H1 (cell line): Measurements from ENCODE around the gene GNRHR. TPM values are rescaled to one million over a fixed set of nuclear protein-coding genes. Genes with fewer than 3 reads are reported as not detected.

ENCODE experiments used
- CTCF ChIA-PET: fragments of 300-600 bp; sonication (Branson Sonifier 250); formaldehyde crosslinking; loops from one replicate; lab custom pipeline; 2021; ENCODE audit not compliant: partially characterized antibody; lab: Charles Lee
- POLR2A ChIA-PET: fragments of 300-600 bp; sonication (Branson Sonifier 250); formaldehyde crosslinking; loops from one replicate; lab custom pipeline; 2021; ENCODE audit warnings: inconsistent platforms; ENCODE audit not compliant: partially characterized antibody; lab: Charles Lee
- DNase-seq, 2 experiments: peaks; one replicate each; pipeline versions ENCODE4 v3.0.0 to v3.0.0-alpha.2; 2010 to 2022; ENCODE audit warnings: low spot score in 2 of 2, low read depth in 1 of 2, mixed read lengths in 1 of 2
- FAIRE-seq: peaks from 2 replicates; lab custom pipeline; 2011; peaks lifted over from hg19 to GRCh38; lab: Jason Lieb, UNC
- H2AFZ ChIP-seq: 2 replicates; pipeline ENCODE4 v1.8.1; 2012; ENCODE audit warnings: low read length, inconsistent platforms
- H2AK5ac ChIP-seq: 2 replicates; pipeline ENCODE4 v1.6.1; 2013; ENCODE audit warnings: low read depth, low read length
- H2BK120ac ChIP-seq: replicated peaks from 2 replicates; pipeline ENCODE3; 2013; ENCODE audit warnings: low read depth, low read length, inconsistent platforms
- H2BK12ac ChIP-seq: 2 replicates; pipeline ENCODE4 v1.6.1; 2013; ENCODE audit warnings: low read depth, low read length
- H2BK15ac ChIP-seq: 2 replicates; pipeline ENCODE4 v1.6.1; 2013; ENCODE audit warnings: low read length
- H2BK20ac ChIP-seq: 2 replicates; pipeline ENCODE4 v1.6.1; 2013; ENCODE audit warnings: low read length
- H2BK5ac ChIP-seq: 2 replicates; pipeline ENCODE4 v1.6.1; 2013; ENCODE audit warnings: low read depth, low read length
- H3K14ac ChIP-seq: 2 replicates; pipeline ENCODE4 v1.6.1; 2013; ENCODE audit warnings: inconsistent platforms; ENCODE audit not compliant: insufficient read length
- H3K18ac ChIP-seq: 2 replicates; pipeline ENCODE4 v1.6.1; 2013; ENCODE audit warnings: low read length; ENCODE audit errors: extremely low read depth
- H3K23ac ChIP-seq: 2 replicates; pipeline ENCODE4 v1.6.1; 2013; ENCODE audit warnings: inconsistent platforms; ENCODE audit not compliant: insufficient read length
- H3K23me2 ChIP-seq: 2 replicates; pipeline ENCODE4 v1.6.1; 2013; ENCODE audit warnings: low read depth, low read length
- H3K27ac ChIP-seq: 2 replicates; pipeline ENCODE4 v1.6.1; 2011; ENCODE audit warnings: low read depth, low read length, inconsistent platforms
- H3K27me3 ChIP-seq, 4 experiments: replicated peaks in 1 of 4; 1 replicate in 1 of 4; 2 replicates in 3 of 4; pipeline versions ENCODE4 v1.6.1 to v1.8.1; 2011 to 2013; ENCODE audit warnings: low read length in 3 of 4, mild to moderate bottlenecking in 3 of 4, inconsistent platforms in 2 of 4, mixed read lengths in 2 of 4, moderate library complexity in 1 of 4; ENCODE audit not compliant: control insufficient read depth in 3 of 4, insufficient read depth in 3 of 4; ENCODE audit errors: extremely low read depth in 1 of 4
- H3K36me3 ChIP-seq, 4 experiments: 2 replicates each; pipeline versions ENCODE4 v1.6.1 to v1.8.1; 2011 to 2013; ENCODE audit warnings: mild to moderate bottlenecking in 4 of 4, low read length in 3 of 4, moderate library complexity in 2 of 4, control low read depth in 1 of 4, inconsistent platforms in 1 of 4; ENCODE audit not compliant: insufficient read depth in 4 of 4, control insufficient read depth in 2 of 4
- H3K4ac ChIP-seq: replicated peaks from 2 replicates; pipeline ENCODE3; 2013; ENCODE audit warnings: low read length, low read depth, mixed read lengths, inconsistent platforms; ENCODE audit not compliant: insufficient read length
- H3K4me1 ChIP-seq, 4 experiments: replicated peaks in 1 of 4; 1 replicate in 1 of 4; 2 replicates in 3 of 4; pipeline versions ENCODE4 v1.6.1 to v1.8.1; 2011 to 2013; ENCODE audit warnings: low read length in 3 of 4, inconsistent platforms in 2 of 4, mixed read lengths in 1 of 4; ENCODE audit not compliant: insufficient read depth in 4 of 4, control insufficient read depth in 3 of 4
- H3K4me2 ChIP-seq, 2 experiments: 2 replicates each; pipeline versions ENCODE4 v1.6.1 to v1.8.1; 2011 to 2013; ENCODE audit warnings: low read depth in 2 of 2, low read length in 2 of 2, control low read depth in 1 of 2, inconsistent platforms in 1 of 2, mild to moderate bottlenecking in 1 of 2; ENCODE audit not compliant: insufficient read depth in 1 of 2
- H3K4me3 ChIP-seq, 4 experiments: fragments of 200-600, 300-600 bp in 1 of 4; sonication (generic), shearing (Covaris generic), sonication (Bioruptor Twin) in 1 of 4; 2 replicates each; pipeline versions ENCODE4 v1.5.1 to v1.8.1; 2011 to 2016; ENCODE audit warnings: low read length in 4 of 4, low read depth in 3 of 4, control low read depth in 2 of 4, inconsistent platforms in 2 of 4, mild to moderate bottlenecking in 2 of 4, mixed read lengths in 1 of 4, moderate library complexity in 1 of 4; ENCODE audit not compliant: insufficient read depth in 2 of 4; ENCODE audit errors: extremely low read depth in 1 of 4
- H3K56ac ChIP-seq: replicated peaks from 2 replicates; pipeline ENCODE3; 2013; ENCODE audit warnings: low read depth, mild to moderate bottlenecking, mixed read lengths, low read length, inconsistent platforms; ENCODE audit not compliant: insufficient read length
- H3K79me1 ChIP-seq: 2 replicates; pipeline ENCODE4 v1.6.1; 2013; ENCODE audit warnings: low read depth, low read length, control low read depth
- H3K79me2 ChIP-seq, 2 experiments: 2 replicates each; pipeline versions ENCODE4 v1.6.1 to v1.8.1; 2012 to 2013; ENCODE audit warnings: low read length in 2 of 2, mild to moderate bottlenecking in 2 of 2, inconsistent platforms in 1 of 2; ENCODE audit not compliant: insufficient read depth in 2 of 2, control insufficient read depth in 1 of 2
- H3K9ac ChIP-seq, 4 experiments: replicated peaks in 1 of 4; 1 replicate in 1 of 4; 2 replicates in 3 of 4; pipeline versions ENCODE4 v1.6.1 to v1.8.1; 2011 to 2013; ENCODE audit warnings: low read depth in 3 of 4, low read length in 3 of 4, control low read depth in 2 of 4, mild to moderate bottlenecking in 2 of 4, moderate library complexity in 2 of 4, inconsistent platforms in 1 of 4; ENCODE audit errors: extremely low read depth in 1 of 4
- H3K9me3 ChIP-seq, 2 experiments: 2 replicates each; pipeline versions ENCODE4 v1.6.1 to v1.8.1; 2012 to 2013; ENCODE audit warnings: mild to moderate bottlenecking in 2 of 2, moderate library complexity in 2 of 2, control low read depth in 1 of 2, inconsistent platforms in 1 of 2, low read depth in 1 of 2, low read length in 1 of 2, mixed read lengths in 1 of 2; ENCODE audit not compliant: insufficient read depth in 2 of 2
- H4K20me1 ChIP-seq, 2 experiments: replicated peaks in 1 of 2; 2 replicates each; pipeline versions ENCODE3 to v1.8.1; 2011 to 2013; ENCODE audit warnings: inconsistent platforms in 2 of 2, low read length in 2 of 2, mild to moderate bottlenecking in 1 of 2; ENCODE audit not compliant: insufficient read depth in 2 of 2, control insufficient read depth in 1 of 2
- H4K5ac ChIP-seq: 2 replicates; pipeline ENCODE4 v1.6.1; 2013; ENCODE audit warnings: low read length, low read depth, mixed read lengths, inconsistent platforms; ENCODE audit not compliant: insufficient read length
- H4K8ac ChIP-seq: 2 replicates; pipeline ENCODE4 v1.8.0; 2013; ENCODE audit warnings: mild to moderate bottlenecking, moderate library complexity, low read length, inconsistent platforms; ENCODE audit not compliant: insufficient read depth; ENCODE audit errors: extremely low read depth
- H4K91ac ChIP-seq: replicated peaks from 2 replicates; pipeline ENCODE3; 2013; ENCODE audit warnings: low read length, mixed read lengths, inconsistent platforms; ENCODE audit not compliant: insufficient read length
- CREB1 ChIP-seq: IDR thresholded peaks from 2 replicates; pipeline ENCODE4 v1.6.1; 2012; ENCODE audit warnings: inconsistent platforms
- GTF2F1 ChIP-seq: IDR thresholded peaks from 2 replicates; pipeline ENCODE4 v1.6.1; 2012; ENCODE audit warnings: low read depth, low read length, improper control_type of control experiment, borderline replicate concordance
- HDAC2 ChIP-seq, 2 experiments: fragments of 300-600 bp in 1 of 2; sonication (generic) in 1 of 2; IDR thresholded peaks; 2 replicates each; pipeline ENCODE4 v1.6.1; 2011 to 2012; ENCODE audit warnings: low read depth in 2 of 2, low read length in 2 of 2, mild to moderate bottlenecking in 2 of 2, moderate library complexity in 2 of 2, borderline replicate concordance in 1 of 2, inconsistent platforms in 1 of 2
- PHF8 ChIP-seq: fragments of 200-600 bp; sonication (generic); conservative IDR thresholded peaks from 2 replicates; pipeline ENCODE4 v1.7.1; 2012; ENCODE audit warnings: low read depth, mild to moderate bottlenecking, inconsistent platforms, low read length, moderate library complexity
- POLR2A ChIP-seq, 2 experiments: IDR thresholded peaks; 1 replicate in 1 of 2; 2 replicates in 1 of 2; pipeline ENCODE4 v1.6.1; 2011; ENCODE audit warnings: low read depth in 2 of 2, low read length in 2 of 2, mild to moderate bottlenecking in 2 of 2; ENCODE audit errors: control extremely low read depth in 1 of 2
- RAD21 ChIP-seq, 2 experiments: IDR thresholded peaks in 1 of 2; conservative IDR thresholded peaks in 1 of 2; 2 replicates each; pipeline ENCODE4 v1.6.1; 2011; ENCODE audit warnings: low read depth in 2 of 2, low read length in 2 of 2, improper control_type of control experiment in 1 of 2, inconsistent platforms in 1 of 2, mild to moderate bottlenecking in 1 of 2, moderate library complexity in 1 of 2
- RFX5 ChIP-seq: IDR thresholded peaks from 2 replicates; pipeline ENCODE4 v1.6.1; 2011; ENCODE audit warnings: low read depth, low read length, improper control_type of control experiment, borderline replicate concordance
- SRF ChIP-seq: IDR thresholded peaks from 2 replicates; pipeline ENCODE4 v1.6.1; 2011; ENCODE audit warnings: mild to moderate bottlenecking, low read depth, low read length, moderate library complexity
- TBP ChIP-seq: IDR thresholded peaks from 2 replicates; pipeline ENCODE4 v1.6.1; 2011; ENCODE audit warnings: low read depth, low read length, improper control_type of control experiment
- USF2 ChIP-seq: IDR thresholded peaks from 2 replicates; pipeline ENCODE4 v1.6.1; 2011; ENCODE audit warnings: low read length, improper control_type of control experiment
- YY1 ChIP-seq: IDR thresholded peaks from 2 replicates; pipeline ENCODE4 v1.6.1; 2011; ENCODE audit warnings: low read depth, mild to moderate bottlenecking, low read length
- WGBS, 2 experiments: shearing (Covaris generic) in 1 of 2; methylation state at CpG; one replicate each; pipeline versions ENCODE4 v1.1.6 to v1.1.7; 2013 to 2015; ENCODE audit warnings: low lambda C conversion rate in 2 of 2, mixed read lengths in 2 of 2, inconsistent platforms in 1 of 2, low coverage in 1 of 2, missing lambda C conversion rate in 1 of 2; ENCODE audit not compliant: insufficient replicate concordance in 2 of 2, insufficient coverage in 1 of 2, insufficient read length in 1 of 2; ENCODE audit errors: extremely low coverage in 1 of 2, missing lambda C conversion rate in 1 of 2; 5-methylcytosine and 5-hydroxymethylcytosine counted together
- polyA plus RNA-seq, 7 experiments: library from polyadenylated mRNA; depleted of rRNA in 3 of 7; stranded (reverse) in 5 of 7; unstranded in 2 of 7; fragments of >200 nt in 5 of 7; fragments of 200-250 nt in 2 of 7; gene quantifications; 1 replicate in 5 of 7; 2 replicates in 1 of 7; 4 replicates in 1 of 7; pipeline versions ENCODE4 v1.2.1 to v1.2.3, GENCODE V29; 2011 to 2013; ENCODE audit warnings: missing spikeins in 2 of 7, mixed read lengths in 2 of 7
- total RNA-seq: library from RNA; stranded (reverse); fragmentation: NEBNext Ultra II Directional; extraction: Animal tissue kit (Norgen Biotek cat#: 25700); gene quantifications from 2 replicates; pipeline ENCODE4 v1.2.1, GENCODE V29; 2021
- TF ChIP-seq, protein P1 (sequence below): IDR thresholded peaks from 2 replicates; pipeline ENCODE4 v1.6.1; 2012; ENCODE audit warnings: inconsistent platforms

GNRHR gene
- total and polyA plus RNA-seq, 2 of the 8 experiments (the other 6 are each of a cell fraction or from before 2014, with no cell fraction given): not detected

GRCh38 chr4:67749286-67749685 lies 4.9 kb downstream of the GNRHR start:
- Histone ChIP-seq H2BK120ac (no peak overlapping the region), H4K5ac (no peak overlapping the region), H3K4me2 (no peak overlapping the region), H3K14ac (no peak overlapping the region), H3K9ac (no peak overlapping the region), H3K9me3 (no peaks in the 10 kb centered on the region), H3K4ac (no peak overlapping the region), H3K4me3 (no peak overlapping the region), H2BK12ac (no peak overlapping the region), H2BK20ac (no peak overlapping the region), H3K56ac (no peak overlapping the region), H3K79me2 (no peaks in the 10 kb centered on the region), H4K20me1 (no peaks in the 10 kb centered on the region), H4K91ac (no peak overlapping the region), H2BK5ac (no peak overlapping the region), H3K23me2 (no peaks in the 10 kb centered on the region), H3K23ac (no peak overlapping the region), H3K18ac (no peak overlapping the region), H2BK15ac (no peak overlapping the region), H2AK5ac (no peak overlapping the region), H3K27ac (no peak overlapping the region), H3K79me1 (no peaks in the 10 kb centered on the region), H3K4me1 (no peaks in the 10 kb centered on the region), H4K8ac (no peak overlapping the region), H3K27me3 (no peaks in the 10 kb centered on the region), H2AFZ (no peak overlapping the region), H3K36me3 (no peaks in the 10 kb centered on the region)
- DNase-seq (no peak), FAIRE-seq (no peak)
- WGBS, 2 experiments: 84% methylated on average over 3 of the region's 3 CpGs; no CpG with 5 or more reads in 1 of the 2 experiments
- no peak for TF ChIP-seq PHF8
- TF ChIP-seq, protein P1, sequence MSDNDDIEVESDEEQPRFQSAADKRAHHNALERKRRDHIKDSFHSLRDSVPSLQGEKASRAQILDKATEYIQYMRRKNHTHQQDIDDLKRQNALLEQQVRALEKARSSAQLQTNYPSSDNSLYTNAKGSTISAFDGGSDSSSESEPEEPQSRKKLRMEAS: no peak
- no peak for TF ChIP-seq TBP
- no peak for TF ChIP-seq SRF
- no peak for TF ChIP-seq GTF2F1
- TF ChIP-seq POLR2A (IDR thresholded peaks at IDR 0.05; ENCODE audit: control extremely low read depth in 1 of 2, low read depth in 2 of 2, low read length in 2 of 2): no peak
- TF ChIP-seq RFX5: no peak
- no peak for TF ChIP-seq YY1
- TF ChIP-seq USF2: no peak
- TF ChIP-seq HDAC2 (IDR thresholded peaks at IDR 0.05; ENCODE audit: borderline replicate concordance in 1 of 2, low read depth in 2 of 2, low read length in 2 of 2): no peak
- no peak for TF ChIP-seq CREB1
- TF ChIP-seq RAD21 (IDR thresholded peaks at IDR 0.05 in 1 of 2, conservative IDR thresholded peaks at IDR 0.05 in 1 of 2; ENCODE audit: low read depth in 2 of 2, low read length in 2 of 2): no peak
- ChIA-PET POLR2A (interaction anchor here (1.5 kb wide), 1 partner anchor 656 kb away, joined by 3 read pairs; no protein-coding TSS in a partner anchor), CTCF (interaction anchor here (0.6 to 6.7 kb wide), 8 partner anchors 12 to 1899 kb away, joined by 3 to 49 read pairs (median 3); no protein-coding TSS in a partner anchor)
